ENCODE data around the gene ZSCAN5A.
"Not testable (repeated sequence)": the region's sequence is repeated elsewhere in the genome, so short reads cannot be mapped to it uniquely, and the experiment has no call there.

Gene ZSCAN5A

GRCh38 chr19:56284746-56285145 lies 29.9 kb downstream of the ZSCAN5A start:
- no peak for DNase-seq (ENCODE audit: low read depth)
- no peak overlapping the region for H3K4me3 ChIP-seq (ENCODE audit: low read depth, low read length)

DNA sequence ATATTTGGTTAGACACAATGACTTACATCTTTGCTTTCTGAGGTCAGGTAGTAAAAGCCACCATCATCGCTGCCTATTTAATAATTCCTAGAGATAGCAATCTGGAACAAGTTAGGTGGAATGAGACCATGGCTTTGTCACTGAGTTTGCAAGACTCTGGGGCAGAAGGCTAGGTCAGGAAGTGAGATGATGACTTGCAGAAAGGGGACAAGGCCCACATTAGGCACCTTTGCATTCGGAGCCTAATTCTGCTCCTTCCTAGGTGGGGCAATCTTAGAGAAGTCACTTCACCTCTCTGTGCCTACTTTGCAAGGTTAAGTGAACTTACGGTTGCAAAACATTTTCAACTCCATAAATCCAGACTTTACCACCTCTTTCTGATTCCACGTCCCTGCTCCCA lies 31.8 kb downstream of the ZSCAN5A start:
- DNase-seq (ENCODE audit: low read depth) = no peak
- no peak overlapping the region for H3K4me3 ChIP-seq (ENCODE audit: low read depth, low read length)

DNA sequence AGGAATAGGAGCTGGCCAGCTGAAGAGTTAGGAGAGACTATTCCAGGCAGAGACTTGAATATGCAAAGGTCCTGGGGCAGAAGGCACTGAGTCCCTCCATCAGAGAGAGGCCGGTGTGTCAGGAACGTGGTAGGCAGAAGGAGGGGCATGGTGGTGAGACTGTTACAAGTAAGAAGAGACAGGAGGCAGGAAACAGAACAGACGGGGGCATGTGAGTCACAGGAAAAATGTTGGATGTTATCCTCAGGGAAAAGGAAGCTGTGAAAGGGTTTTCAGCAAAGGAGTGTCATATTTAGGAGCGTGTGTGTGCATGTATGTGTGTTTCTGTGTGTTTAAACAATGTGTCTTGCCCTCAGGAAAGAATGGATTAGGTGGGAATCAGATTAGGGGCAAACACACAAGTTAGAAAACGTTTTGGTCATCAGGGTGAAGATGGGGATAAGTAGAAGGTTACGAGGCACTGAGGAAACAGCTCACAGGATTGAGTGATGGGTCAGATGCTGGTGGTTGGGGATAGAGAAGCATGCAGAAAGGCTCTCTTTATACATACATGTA lies 41.0 kb downstream of the ZSCAN5A start:
- no peak for DNase-seq (ENCODE audit: low read depth)
- no peak overlapping the region for H3K4me3 ChIP-seq (ENCODE audit: low read depth, low read length)

GRCh38 chr19:56272161-56272798 lies 42.4 kb downstream of the ZSCAN5A start, which contains the start of gene EDDM13:
Gene EDDM13 (plus strand): TSS chr19:56272748. CDS start chr19:56272835, 87 bp downstream.
- H3K4me3 ChIP-seq (ENCODE audit: low read depth, low read length) = no peak within 1 kb of the TSS
- DNase-seq (ENCODE audit: low read depth) = no peak

DNA sequence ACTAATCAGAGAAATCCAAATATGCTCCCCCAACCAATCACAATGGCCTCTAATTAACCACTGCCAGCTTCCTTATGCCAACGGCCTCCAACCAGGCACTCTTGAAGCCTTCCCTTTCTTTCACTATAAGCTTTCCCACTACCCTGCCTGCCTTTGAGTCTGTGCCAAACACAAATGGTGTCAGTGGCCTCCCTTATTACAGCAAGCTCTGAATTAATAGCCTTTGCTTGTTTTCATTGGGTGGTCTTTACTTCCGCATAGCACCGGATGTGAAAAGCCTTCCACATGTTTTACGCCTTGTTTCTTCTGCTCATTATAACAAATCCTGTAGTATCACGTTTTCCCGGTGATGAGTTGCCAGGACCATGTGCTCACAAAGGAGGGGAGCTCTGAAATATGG lies 43.5 kb downstream of the ZSCAN5A start:
- no peak for DNase-seq (ENCODE audit: low read depth)
- no peak overlapping the region for H3K4me3 ChIP-seq (ENCODE audit: low read depth, low read length)

DNA sequence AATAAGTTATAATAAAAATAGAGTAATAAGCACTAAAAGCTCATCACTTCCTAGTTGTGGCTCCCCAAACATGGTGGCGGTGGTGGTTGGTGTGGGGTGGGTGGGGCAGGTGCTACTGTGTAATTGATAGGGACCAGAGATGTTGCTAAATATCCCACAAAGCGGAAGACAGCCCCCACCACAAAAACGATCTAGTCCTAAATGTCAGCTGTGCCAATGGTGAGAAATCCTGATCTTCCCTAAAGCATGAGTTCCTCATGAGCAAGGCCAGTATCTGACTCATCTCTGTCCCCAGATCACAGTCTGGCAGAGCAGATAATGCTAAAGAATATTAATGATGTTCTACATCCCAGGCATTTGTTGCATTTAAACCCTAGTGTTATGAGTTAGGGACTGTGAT lies 44.0 kb downstream of the ZSCAN5A start:
- no peak for DNase-seq (ENCODE audit: low read depth)
- H3K4me3 ChIP-seq (ENCODE audit: low read depth, low read length) = no peak overlapping the region

GRCh38 chr19:56269348-56269747 lies 45.3 kb downstream of the ZSCAN5A start:
- H3K4me3 ChIP-seq (ENCODE audit: low read depth, low read length) = no peak overlapping the region
- no peak for DNase-seq (ENCODE audit: low read depth)

DNA sequence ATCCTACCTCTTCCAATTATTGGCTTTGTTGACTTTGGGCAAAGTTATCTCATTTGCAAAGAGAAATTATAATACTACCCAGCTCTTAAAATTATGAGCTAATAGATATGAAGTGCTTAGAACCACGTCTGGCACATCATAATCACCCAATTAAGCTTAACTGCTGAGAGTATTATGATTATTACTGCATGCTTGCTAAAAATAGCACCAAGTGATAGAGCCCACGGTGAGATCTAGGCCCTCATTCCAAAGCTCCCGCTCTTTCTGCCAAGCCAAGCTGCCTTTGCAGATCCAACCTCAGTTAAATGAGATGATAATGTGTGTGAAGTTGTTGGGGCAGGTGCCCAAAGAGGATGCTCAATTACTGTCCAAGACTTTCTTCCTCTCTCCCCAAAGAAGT lies 48.6 kb downstream of the ZSCAN5A start:
- DNase-seq (ENCODE audit: low read depth) = no peak
- H3K4me3 ChIP-seq (ENCODE audit: low read depth, low read length) = no peak overlapping the region

GRCh38 chr19:56263319-56263718 lies 51.3 kb downstream of the ZSCAN5A start:
- DNase-seq (ENCODE audit: low read depth) = no peak

DNA sequence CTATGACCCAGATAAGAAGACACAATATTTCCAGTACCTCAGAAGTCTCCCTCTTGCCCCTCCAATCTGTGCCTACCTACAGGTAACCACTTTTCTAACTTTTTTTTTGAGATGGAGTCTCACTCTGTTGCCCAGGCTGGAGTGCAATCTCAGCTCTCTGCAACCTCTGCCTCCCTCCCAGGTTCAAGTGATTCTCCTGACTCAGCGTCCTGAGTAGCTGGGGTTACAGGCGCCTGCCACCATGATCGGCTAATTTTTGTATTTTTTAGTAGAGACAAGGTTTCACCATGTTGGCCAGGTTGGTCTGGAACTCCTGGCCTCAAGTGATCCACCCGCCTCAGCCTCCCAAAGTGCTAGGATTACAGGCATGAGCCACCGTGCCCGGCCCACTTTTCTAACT lies 52.7 kb downstream of the ZSCAN5A start:
- DNase-seq (ENCODE audit: low read depth); H3K4me3 ChIP-seq (ENCODE audit: low read depth, low read length): not testable (repeated sequence)

More at GRCh38 chr19:56263319-56263718, 51.3 kb downstream of the ZSCAN5A start:
- no peak overlapping the region for H3K4me3 ChIP-seq (ENCODE audit: low read depth, low read length)

- no peak for DNase-seq (ENCODE audit: low read depth)
- H3K4me3 ChIP-seq (ENCODE audit: low read depth, low read length) = no peak overlapping the region
These were observed 53.5 kb downstream of the ZSCAN5A start for GRCh38 chr19:56261145-56261544.

DNA sequence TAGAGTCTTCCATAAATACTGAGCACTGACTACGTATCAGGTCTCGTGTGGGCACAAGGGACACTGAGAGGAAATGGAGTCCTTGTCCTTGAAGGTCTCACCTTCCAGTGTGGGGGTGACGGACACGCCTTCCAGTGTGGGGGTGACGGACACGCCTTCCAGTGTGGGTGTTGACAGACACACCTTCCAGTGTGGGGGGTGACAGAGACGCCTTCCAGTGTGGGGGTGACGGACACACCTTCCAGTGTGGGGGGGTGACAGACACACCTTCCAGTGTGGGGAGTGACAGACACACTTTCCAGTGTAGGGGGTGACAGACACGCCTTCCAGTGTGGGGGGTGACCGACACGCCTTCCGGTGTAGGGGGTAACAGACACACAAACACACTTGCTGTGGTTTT lies 56.4 kb downstream of the ZSCAN5A start:
- no peak for DNase-seq (ENCODE audit: low read depth)
- no peak overlapping the region for H3K4me3 ChIP-seq (ENCODE audit: low read depth, low read length)

GRCh38 chr19:56253737-56254136 lies 60.9 kb downstream of the ZSCAN5A start:
- DNase-seq (ENCODE audit: low read depth) = no peak
- no peak overlapping the region for H3K4me3 ChIP-seq (ENCODE audit: low read depth, low read length)

- no peak for DNase-seq (ENCODE audit: low read depth)
- H3K4me3 ChIP-seq (ENCODE audit: low read depth, low read length) = no peak overlapping the region
These were observed 61.8 kb downstream of the ZSCAN5A start for GRCh38 chr19:56252699-56253422.

DNA sequence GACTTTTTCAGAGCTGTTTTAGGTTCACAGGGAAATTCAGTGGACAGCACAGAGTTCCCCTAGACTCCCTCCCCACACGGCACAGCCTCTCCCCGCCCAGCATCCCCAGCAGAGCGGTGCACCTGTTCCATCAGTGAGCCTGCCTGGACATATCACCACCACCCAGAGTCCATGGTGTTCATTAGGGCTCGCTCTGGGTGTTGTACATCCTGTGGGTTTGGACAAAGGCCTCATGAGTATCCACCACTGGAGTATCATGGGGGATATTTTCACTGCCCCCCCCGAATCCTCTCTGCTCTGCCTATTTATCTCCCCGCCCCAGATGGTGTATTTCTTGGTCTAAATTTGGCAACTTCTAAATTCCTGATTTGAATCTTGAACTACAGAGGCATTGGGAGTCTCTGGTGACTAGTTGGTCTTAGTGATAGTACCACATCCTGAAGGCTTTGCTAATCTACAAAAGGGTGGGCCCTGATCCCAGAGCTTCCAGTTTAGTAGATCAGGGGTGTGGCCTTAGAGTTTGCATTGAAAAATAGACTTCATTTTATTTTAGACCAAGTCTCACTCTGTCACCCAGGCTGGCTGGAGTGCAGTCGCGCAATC lies 65.8 kb downstream of the ZSCAN5A start:
- H3K4me3 ChIP-seq (ENCODE audit: low read depth, low read length); DNase-seq (ENCODE audit: low read depth): not testable (repeated sequence)

DNA sequence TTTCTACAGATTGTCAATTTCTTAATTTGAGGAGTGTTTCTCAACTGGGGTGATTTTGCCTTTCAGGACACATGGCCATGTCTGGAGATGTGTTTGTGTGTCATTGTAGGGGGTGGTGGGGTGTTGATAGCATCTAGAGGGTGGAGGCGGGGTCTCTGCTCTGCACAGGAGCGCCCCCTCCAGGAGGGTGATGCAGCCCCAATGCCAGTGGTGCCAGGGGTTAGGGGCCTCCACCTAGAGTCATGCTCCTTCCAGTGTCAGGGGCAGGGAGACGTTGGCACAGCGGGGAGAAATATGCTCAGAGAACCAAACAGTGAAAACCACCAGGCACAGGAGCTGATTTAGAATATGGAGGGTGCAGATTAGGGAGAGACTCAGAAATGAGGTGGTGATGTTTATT lies 68.9 kb downstream of the ZSCAN5A start:
- not testable (repeated sequence) for H3K4me3 ChIP-seq (ENCODE audit: low read depth, low read length); DNase-seq (ENCODE audit: low read depth)

GRCh38 chr19:56245121-56245740 lies 69.4 kb downstream of the ZSCAN5A start:
- DNase-seq (ENCODE audit: low read depth) = peak; percentile 4
- H3K4me3 ChIP-seq (ENCODE audit: low read depth, low read length) = no peak overlapping the region

GRCh38 chr19:56223481-56223880 lies 91.2 kb downstream of the ZSCAN5A start:
- no peak for DNase-seq (ENCODE audit: low read depth)
- no peak overlapping the region for H3K4me3 ChIP-seq (ENCODE audit: low read depth, low read length)

- DNase-seq (ENCODE audit: low read depth) = no peak
- H3K4me3 ChIP-seq (ENCODE audit: low read depth, low read length) = no peak overlapping the region
These were observed 91.7 kb downstream of the ZSCAN5A start for GRCh38 chr19:56222901-56223300.

- no peak for DNase-seq (ENCODE audit: low read depth)
- no peak overlapping the region for H3K4me3 ChIP-seq (ENCODE audit: low read depth, low read length)
These were observed 92.8 kb downstream of the ZSCAN5A start for GRCh38 chr19:56221851-56222250.

Measured in skeletal muscle cell (primary cell).